Common myeloid progenitor, CD34-positive (primary cell): ENCODE results near the gene RAB11FIP4.
A peak's percentile ranks its signal among the peaks of the same experiment; 100 is the strongest.

ENCODE experiments used
- CTCF ChIA-PET: fragments of 350-600 bp; sonication (Branson Sonifier 250); formaldehyde crosslinking; loops from one replicate; lab custom pipeline; 2021; ENCODE audit warnings: antibody characterized with exemption; lab: Charles Lee
- POLR2A ChIA-PET: fragments of 350-600 bp; sonication (Branson Sonifier 250); formaldehyde crosslinking; loops from one replicate; lab custom pipeline; 2021; ENCODE audit warnings: antibody characterized with exemption; lab: Charles Lee
- DNase-seq, 3 donors: peaks; one replicate each; pipeline versions ENCODE4 v3.0.0 to v3.0.0-alpha.2; 2013
- H3K27ac ChIP-seq, 2 experiments: 1 replicate in 1 of 2; 2 replicates in 1 of 2; pipeline ENCODE4 v1.7.0; 2013; ENCODE audit warnings: inconsistent platforms in 2 of 2, low read length in 2 of 2, mild to moderate bottlenecking in 2 of 2, low read depth in 1 of 2, moderate library complexity in 1 of 2; ENCODE audit not compliant: severe bottlenecking in 2 of 2, insufficient read depth in 1 of 2, poor library complexity in 1 of 2
- H3K27me3 ChIP-seq, 5 experiments: replicated peaks in 2 of 5; 1 replicate in 3 of 5; 2 replicates in 2 of 5; pipeline versions ENCODE4 v1.6.1 to v1.7.0; 2013; ENCODE audit warnings: low read length in 4 of 5, mild to moderate bottlenecking in 2 of 5, moderate library complexity in 2 of 5, inconsistent platforms in 1 of 5; ENCODE audit not compliant: insufficient read depth in 5 of 5, control insufficient read depth in 4 of 5
- H3K36me3 ChIP-seq, 4 experiments: 1 replicate in 2 of 4; 2 replicates in 2 of 4; pipeline versions ENCODE4 v1.6.1 to v1.7.0; 2013; ENCODE audit warnings: low read length in 3 of 4, control low read depth in 1 of 4, mild to moderate bottlenecking in 1 of 4; ENCODE audit not compliant: control insufficient read depth in 4 of 4, insufficient read depth in 4 of 4
- H3K4me1 ChIP-seq, 4 experiments: 1 replicate in 3 of 4; 2 replicates in 1 of 4; pipeline versions ENCODE4 v1.6.1 to v1.7.1; 2013; ENCODE audit warnings: low read length in 3 of 4, mild to moderate bottlenecking in 3 of 4, control low read depth in 1 of 4, inconsistent platforms in 1 of 4, moderate library complexity in 1 of 4; ENCODE audit not compliant: control insufficient read depth in 4 of 4, insufficient read depth in 4 of 4; ENCODE audit errors: control extremely low read depth in 1 of 4
- H3K4me3 ChIP-seq, 7 experiments: 1 replicate in 4 of 7; 2 replicates in 3 of 7; pipeline versions ENCODE4 v1.5.1 to v1.7.0; 2013; ENCODE audit warnings: mild to moderate bottlenecking in 7 of 7, low read length in 6 of 7, moderate library complexity in 6 of 7, inconsistent platforms in 2 of 7, low read depth in 2 of 7, control low read depth in 1 of 7; ENCODE audit not compliant: insufficient read depth in 4 of 7, control insufficient read depth in 1 of 7; ENCODE audit errors: extremely low read depth in 1 of 7
- H3K9me3 ChIP-seq, 5 experiments: 1 replicate in 4 of 5; 2 replicates in 1 of 5; pipeline versions ENCODE4 v1.6.1 to v1.7.1; 2013; ENCODE audit warnings: low read length in 4 of 5, mild to moderate bottlenecking in 2 of 5, inconsistent platforms in 1 of 5, low read depth in 1 of 5, moderate library complexity in 1 of 5; ENCODE audit not compliant: control insufficient read depth in 4 of 5, insufficient read depth in 2 of 5; ENCODE audit errors: control extremely low read depth in 1 of 5
- WGBS: methylation state at CpG from one replicate; pipeline ENCODE4 v1.1.5; 2013; ENCODE audit not compliant: insufficient coverage; 5-methylcytosine and 5-hydroxymethylcytosine counted together

Gene RAB11FIP4

GRCh38 chr17:31488982-31489294 lies 97.5 kb downstream of the RAB11FIP4 start:
- no peaks in the 10 kb centered on the region for H3K9me3 ChIP-seq
- 37% methylated on average over 3 of the region's 4 CpGs for WGBS
- H3K36me3 ChIP-seq = no peaks in the 10 kb centered on the region
- ChIA-PET CTCF (interaction anchor here (1.2 to 1.6 kb wide), 2 partner anchors 21 to 56 kb away, joined by 3 to 6 read pairs; no protein-coding TSS in a partner anchor), POLR2A (no interaction called here)
- peak overlapping the region in 1 of 2 experiments; percentile 43 for H3K27ac ChIP-seq
- H3K4me1 ChIP-seq = peaks cover 21 to 71% (median 62%) of the 10 kb centered on the region in 4 experiments
- H3K27me3 ChIP-seq = peaks cover 0 to 8% (median 0%) of the 10 kb centered on the region in 5 experiments
- no peak for DNase-seq
- peak overlapping the region; percentile 58 to 85 (median 74) for H3K4me3 ChIP-seq

GRCh38 chr17:31489295-31490018 lies 98.0 kb downstream of the RAB11FIP4 start:
- DNase-seq = no peak
- ChIA-PET POLR2A (no interaction called here), CTCF (interaction anchor here (1.2 to 1.6 kb wide), 2 partner anchors 20 to 57 kb away, joined by 3 to 6 read pairs; no protein-coding TSS in a partner anchor)
- Histone ChIP-seq H3K4me1 (peaks cover 24 to 76% (median 68%) of the 10 kb centered on the region in 4 experiments), H3K4me3 (peak overlapping the region in 5 of 7 experiments; percentile 63 to 85 (median 74)), H3K36me3 (no peaks in the 10 kb centered on the region), H3K9me3 (no peaks in the 10 kb centered on the region), H3K27ac (no peak overlapping the region), H3K27me3 (peaks cover 0 to 8% (median 0%) of the 10 kb centered on the region in 5 experiments)
- 97% methylated on average over 11 of the region's 16 CpGs for WGBS

- peaks cover 0 to 8% (median 0%) of the 10 kb centered on the region in 5 experiments for H3K27me3 ChIP-seq
- H3K27ac ChIP-seq = no peak overlapping the region
- H3K4me3 ChIP-seq = no peak overlapping the region
- 93% methylated on average over 6 of the region's 9 CpGs for WGBS
- peaks cover 24 to 82% (median 74%) of the 10 kb centered on the region in 4 experiments for H3K4me1 ChIP-seq
- no peaks in the 10 kb centered on the region for H3K36me3 ChIP-seq
- ChIA-PET POLR2A (no interaction called here), CTCF (no interaction called here)
- H3K9me3 ChIP-seq = no peaks in the 10 kb centered on the region
- no peak for DNase-seq
These were observed 98.7 kb downstream of the RAB11FIP4 start for GRCh38 chr17:31490019-31490650.

DNA sequence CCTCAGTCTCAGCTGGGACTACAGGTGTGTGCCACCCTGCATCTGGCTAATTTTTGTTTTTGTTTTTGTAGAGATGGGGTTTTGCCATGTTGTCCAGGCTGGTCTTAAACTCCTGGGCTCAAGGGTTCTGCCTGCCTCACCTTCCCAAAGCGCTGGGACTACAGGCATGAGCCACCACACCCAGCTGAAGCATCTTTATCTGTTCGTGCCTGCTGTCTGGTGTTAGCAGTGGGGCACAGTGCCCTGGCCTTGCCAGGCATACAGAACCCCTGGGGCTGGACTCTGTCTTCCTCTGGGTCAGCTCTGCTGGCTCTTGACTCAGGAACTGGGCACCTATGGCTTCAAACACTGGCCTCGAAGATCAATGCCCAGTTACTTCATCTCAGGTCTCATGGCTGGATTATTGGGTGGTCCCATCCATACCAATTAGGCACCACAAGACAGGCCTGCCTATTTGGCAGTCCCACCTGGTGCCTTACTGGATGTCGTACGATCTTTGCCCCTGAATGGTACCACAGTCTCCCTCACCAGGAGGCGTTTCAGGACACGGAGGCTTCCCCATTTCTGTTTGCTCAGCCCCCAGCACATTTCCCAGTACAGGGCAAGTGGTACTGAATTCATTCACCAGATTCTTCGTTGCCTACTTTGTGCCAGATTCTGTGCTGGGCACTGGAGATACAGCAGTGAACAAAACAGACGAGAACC lies 99.3 kb downstream of the RAB11FIP4 start:
- Histone ChIP-seq H3K4me3 (peak overlapping the region in 2 of 7 experiments; percentile 23 to 39), H3K27me3 (peaks cover 0 to 8% (median 0%) of the 10 kb centered on the region in 5 experiments), H3K9me3 (no peaks in the 10 kb centered on the region), H3K27ac (no peak overlapping the region), H3K36me3 (no peaks in the 10 kb centered on the region), H3K4me1 (peaks cover 28 to 89% (median 80%) of the 10 kb centered on the region in 4 experiments)
- POLR2A ChIA-PET = no interaction called here
- no peak for DNase-seq
- CTCF ChIA-PET = no interaction called here
- 67% methylated on average over 8 of the region's 9 CpGs for WGBS

DNA sequence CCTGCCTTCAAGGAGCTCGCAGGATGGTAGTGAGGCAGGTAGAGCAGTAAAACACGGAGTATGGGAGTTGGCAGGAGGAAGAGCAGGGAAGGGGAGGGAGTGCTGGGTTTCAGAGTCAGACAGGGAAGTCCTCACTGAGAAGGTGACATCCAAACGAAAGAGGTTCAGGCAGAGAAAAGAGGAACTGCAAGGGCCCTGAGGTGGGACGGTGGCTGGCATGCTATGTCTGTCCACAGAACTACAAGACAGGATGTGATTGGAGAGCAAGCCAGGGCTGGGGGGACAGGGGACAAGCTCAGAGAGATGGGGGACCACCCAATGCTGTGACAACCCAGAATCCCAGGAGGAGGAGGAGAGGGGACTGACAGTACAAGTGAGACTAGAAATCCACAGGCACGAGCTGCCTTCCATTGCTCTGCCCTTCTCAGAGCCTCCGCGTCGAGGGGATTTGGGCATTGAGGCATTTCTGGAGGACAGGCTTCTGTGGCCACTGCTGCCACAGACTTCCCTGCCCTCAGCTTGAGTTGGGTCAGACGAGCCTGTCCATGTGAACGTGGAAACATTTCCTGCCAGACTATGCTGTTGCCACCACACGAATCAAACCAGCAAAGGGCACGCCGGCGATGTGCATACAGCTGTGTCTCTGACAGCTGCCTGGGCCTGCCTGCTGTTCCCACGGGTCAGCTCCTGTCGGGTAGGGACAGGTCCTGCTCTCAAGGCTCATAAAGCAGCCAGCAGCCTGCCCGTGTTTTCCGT lies 100.1 kb downstream of the RAB11FIP4 start:
- DNase-seq = peak; percentile 56 to 84 (median 82)
- Histone ChIP-seq H3K4me3 (peak overlapping the region in 2 of 7 experiments; percentile 23 to 39), H3K36me3 (no peaks in the 10 kb centered on the region), H3K27ac (peak overlapping the region in 1 of 2 experiments; percentile 18), H3K4me1 (peaks cover 30 to 92% (median 81%) of the 10 kb centered on the region in 4 experiments), H3K9me3 (no peaks in the 10 kb centered on the region), H3K27me3 (peaks cover 0 to 8% (median 0%) of the 10 kb centered on the region in 5 experiments)
- 63% methylated on average over 18 of the region's 18 CpGs for WGBS
- ChIA-PET CTCF (interaction anchor here (1.5 to 2.2 kb wide), 5 partner anchors 15 to 54 kb away, joined by 3 to 8 read pairs (median 4); no protein-coding TSS in a partner anchor), POLR2A (no interaction called here)

DNA sequence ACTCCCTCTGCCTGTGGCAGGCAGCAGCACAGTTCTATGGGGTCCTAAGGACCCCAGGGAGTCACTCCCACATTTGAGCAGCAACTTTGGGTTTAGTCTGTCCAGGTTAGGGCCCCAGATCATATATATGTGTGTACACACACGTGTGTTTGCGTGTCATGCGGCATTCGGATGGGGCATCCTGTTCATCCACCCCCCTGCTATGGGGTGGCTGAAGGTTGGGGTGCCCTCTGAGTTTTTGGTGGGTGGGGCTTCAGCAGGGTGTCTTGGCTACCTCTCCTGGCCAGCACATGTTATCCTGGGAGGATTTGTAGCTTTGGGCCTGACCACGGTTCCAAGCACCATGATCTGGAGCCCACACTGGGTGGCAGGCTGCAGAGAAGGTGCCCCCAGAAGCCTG lies 100.7 kb downstream of the RAB11FIP4 start:
- Histone ChIP-seq H3K4me1 (peaks cover 28 to 88% (median 75%) of the 10 kb centered on the region in 4 experiments), H3K27ac (peak overlapping the region in 1 of 2 experiments; percentile 18), H3K27me3 (peaks cover 0 to 8% (median 0%) of the 10 kb centered on the region in 5 experiments), H3K36me3 (no peaks in the 10 kb centered on the region), H3K9me3 (no peaks in the 10 kb centered on the region), H3K4me3 (no peak overlapping the region)
- WGBS = 93% methylated on average over 5 of the region's 5 CpGs
- ChIA-PET POLR2A (no interaction called here), CTCF (interaction anchor here (0.8 to 2.2 kb wide), 11 partner anchors 14 to 95 kb away, joined by 3 to 8 read pairs (median 4); no protein-coding TSS in a partner anchor)
- DNase-seq = no peak
